ENCODE results near the gene AKNA. TPM values are rescaled to one million over a fixed set of nuclear protein-coding genes. Genes with fewer than 3 reads are reported as not detected.

Gene AKNA
- polyA plus RNA-seq, 1 of the 3 experiments (the other 2 are of a cell fraction), result 0.84 TPM

- TF ChIP-seq NFIC (IDR thresholded peaks at IDR 0.05; ENCODE audit: borderline replicate concordance) (no peak), RCOR1 (IDR thresholded peaks at IDR 0.05; ENCODE audit: low read length) (no peak)
- no peak overlapping the region for H3K9ac ChIP-seq
- no peaks in the 10 kb centered on the region for H3K79me2 ChIP-seq (ENCODE audit: insufficient read depth)
- H4K20me1 ChIP-seq (ENCODE audit: insufficient read depth), result no peaks in the 10 kb centered on the region
- no peaks in the 10 kb centered on the region for H3K9me2 ChIP-seq
- H3K36me3 ChIP-seq (replicated peaks in 1 of 2; ENCODE audit: control insufficient read depth in 1 of 2, insufficient read depth in 2 of 2, low read length in 1 of 2), result no peaks in the 10 kb centered on the region
- no peaks in the 10 kb centered on the region for H3K9me3 ChIP-seq
- 88% methylated on average over 2 of the region's 2 CpGs for WGBS (ENCODE audit: low lambda C conversion rate)
- no peak overlapping the region for H3K4me3 ChIP-seq (ENCODE audit: low read depth in 2 of 2, low read length in 1 of 2)
- no peak for DNase-seq
- H2AFZ ChIP-seq (ENCODE audit: low read depth), result no peak overlapping the region
- no peaks in the 10 kb centered on the region for H3K27me3 ChIP-seq (ENCODE audit: insufficient read depth)
- no peaks in the 10 kb centered on the region for H3F3A ChIP-seq (replicated peaks; ENCODE audit: insufficient read depth)
- ChIA-PET POLR2A (no interaction called here), CTCF (interaction anchor here (1.2 to 5.4 kb wide), 12 partner anchors 12 to 610 kb away, joined by 3 to 74 read pairs (median 9); no protein-coding TSS in a partner anchor)
- no peak overlapping the region for H3K27ac ChIP-seq (ENCODE audit: low read depth in 2 of 2, low read length in 1 of 2)
- H3K4me1 ChIP-seq (ENCODE audit: control insufficient read depth in 1 of 2, insufficient read depth in 2 of 2, low read depth in 1 of 2, low read length in 1 of 2), result no peaks in the 10 kb centered on the region
- H3K4me2 ChIP-seq, result no peak overlapping the region
These were observed 16.7 kb upstream of the AKNA start for GRCh38 chr9:114404531-114404930.

GRCh38 chr9:114403153-114403756 is 15.5 kb upstream of the AKNA start:
- 91% methylated on average over 10 of the region's 16 CpGs for WGBS (ENCODE audit: low lambda C conversion rate)
- no peaks in the 10 kb centered on the region for H3F3A ChIP-seq (replicated peaks; ENCODE audit: insufficient read depth)
- ChIA-PET POLR2A (no interaction called here), CTCF (interaction anchor here (1.1 to 5.4 kb wide), 7 partner anchors 13 to 611 kb away, joined by 4 to 74 read pairs (median 4); partner anchors contain the start of gene AKNA)
- no peaks in the 10 kb centered on the region for H3K4me1 ChIP-seq (ENCODE audit: control insufficient read depth in 1 of 2, insufficient read depth in 2 of 2, low read depth in 1 of 2, low read length in 1 of 2)
- H3K4me3 ChIP-seq (ENCODE audit: low read depth in 2 of 2, low read length in 1 of 2), result no peak overlapping the region
- H4K20me1 ChIP-seq (ENCODE audit: insufficient read depth), result no peaks in the 10 kb centered on the region
- no peaks in the 10 kb centered on the region for H3K9me3 ChIP-seq
- H3K9ac ChIP-seq, result no peak overlapping the region
- no peak for DNase-seq
- H3K9me2 ChIP-seq, result no peaks in the 10 kb centered on the region
- no peaks in the 10 kb centered on the region for H3K79me2 ChIP-seq (ENCODE audit: insufficient read depth)
- H3K36me3 ChIP-seq (replicated peaks in 1 of 2; ENCODE audit: control insufficient read depth in 1 of 2, insufficient read depth in 2 of 2, low read length in 1 of 2), result no peaks in the 10 kb centered on the region
- no peak for TF ChIP-seq GATA2 (CRISPR knock-in tag; IDR thresholded peaks at IDR 0.05)
- no peak for TF ChIP-seq RCOR1 (IDR thresholded peaks at IDR 0.05; ENCODE audit: low read length)
- TF ChIP-seq REST (IDR thresholded peaks at IDR 0.05; ENCODE audit: low read depth, low read length), result no peak
- no peak for TF ChIP-seq GABPA (IDR thresholded peaks at IDR 0.05; ENCODE audit: low read depth)
- TF ChIP-seq NRF1 (IDR thresholded peaks at IDR 0.05; ENCODE audit: low read depth, low read length), result no peak
- no peak for TF ChIP-seq RAD21 (IDR thresholded peaks at IDR 0.05; ENCODE audit: low read length)
- no peak overlapping the region for H3K4me2 ChIP-seq
- no peak overlapping the region for H3K27ac ChIP-seq (ENCODE audit: low read depth in 2 of 2, low read length in 1 of 2)
- no peak overlapping the region for H2AFZ ChIP-seq (ENCODE audit: low read depth)
- no peaks in the 10 kb centered on the region for H3K27me3 ChIP-seq (ENCODE audit: insufficient read depth)

GRCh38 chr9:114401344-114401743 is 13.6 kb upstream of the AKNA start:
- POLR2A ChIA-PET, result no interaction called here
- DNase-seq, result no peak

More at GRCh38 chr9:114401344-114401743, 13.6 kb upstream of the AKNA start:
- 70% methylated on average over 6 of the region's 7 CpGs for WGBS (ENCODE audit: low lambda C conversion rate)
- TF ChIP-seq NRF1 (IDR thresholded peaks at IDR 0.05; ENCODE audit: low read depth, low read length) (no peak), ELF1 (IDR thresholded peaks at IDR 0.05) (no peak), TEAD4 (IDR thresholded peaks at IDR 0.05; ENCODE audit: borderline replicate concordance, insufficient read depth) (no peak), RAD21 (IDR thresholded peaks at IDR 0.05; ENCODE audit: low read length) (no peak), USF1 (IDR thresholded peaks at IDR 0.05; ENCODE audit: borderline replicate concordance, low read depth) (no peak)
- Histone ChIP-seq H3K4me3 (ENCODE audit: low read depth in 2 of 2, low read length in 1 of 2) (no peak overlapping the region), H3K4me2 (no peak overlapping the region), H3K27me3 (ENCODE audit: insufficient read depth) (no peaks in the 10 kb centered on the region), H3K9me3 (no peaks in the 10 kb centered on the region), H3K79me2 (ENCODE audit: insufficient read depth) (no peaks in the 10 kb centered on the region), H4K20me1 (ENCODE audit: insufficient read depth) (no peaks in the 10 kb centered on the region), H2AFZ (ENCODE audit: low read depth) (no peak overlapping the region), H3K9me2 (no peaks in the 10 kb centered on the region), H3K4me1 (ENCODE audit: control insufficient read depth in 1 of 2, insufficient read depth in 2 of 2, low read depth in 1 of 2, low read length in 1 of 2) (peaks cover 0 to 7% of the 10 kb centered on the region in 2 experiments; a peak in 1 of 4 replicates), H3K27ac (ENCODE audit: low read depth in 2 of 2, low read length in 1 of 2) (no peak overlapping the region), H3F3A (replicated peaks; ENCODE audit: insufficient read depth) (peaks cover 5% of the 10 kb centered on the region), H3K36me3 (replicated peaks in 1 of 2; ENCODE audit: control insufficient read depth in 1 of 2, insufficient read depth in 2 of 2, low read length in 1 of 2) (no peaks in the 10 kb centered on the region), H3K9ac (no peak overlapping the region)
- CTCF ChIA-PET, result interaction anchor here (0.7 to 2.1 kb wide), 2 partner anchors 252 to 261 kb away, joined by 3 to 10 read pairs; no protein-coding TSS in a partner anchor
